Loucy (cell line): ENCODE data around the gene HOXC4.
A peak's percentile ranks its signal among the peaks of the same experiment; 100 is the strongest.

Experiments
- H2AFZ ChIP-seq: fragments of 200-600 bp; sonication (generic); 2 replicates; pipeline ENCODE4 v1.6.0; 2016; ENCODE audit warnings: antibody characterized with exemption, mild to moderate bottlenecking, low read length, moderate library complexity
- H3F3A ChIP-seq: fragments of 200-600 bp; 2 replicates; pipeline ENCODE4 v1.6.0; 2016; ENCODE audit warnings: antibody characterized with exemption, low read depth, mild to moderate bottlenecking
- H3K27me3 ChIP-seq: fragments of 200-600 bp; sonication (generic); 2 replicates; pipeline ENCODE4 v1.6.1; 2014; ENCODE audit warnings: low read length, mild to moderate bottlenecking; ENCODE audit not compliant: insufficient read depth, poor library complexity, severe bottlenecking
- H3K36me3 ChIP-seq: fragments of 200-600 bp; sonication (generic); 2 replicates; pipeline ENCODE4 v1.6.1; 2016; ENCODE audit warnings: low read length; ENCODE audit not compliant: insufficient read depth
- H3K4me1 ChIP-seq: fragments of 200-600 bp; sonication (generic); 2 replicates; pipeline ENCODE4 v1.5.1; 2014; ENCODE audit warnings: low read length, mild to moderate bottlenecking; ENCODE audit not compliant: insufficient read depth, poor library complexity, severe bottlenecking
- H3K4me2 ChIP-seq: fragments of 200-600 bp; sonication (generic); 2 replicates; pipeline ENCODE4 v1.6.0; 2014; ENCODE audit warnings: antibody characterized with exemption, low read length, low read depth, mild to moderate bottlenecking; ENCODE audit not compliant: poor library complexity, severe bottlenecking
- H3K4me3 ChIP-seq: fragments of 200-600 bp; sonication (generic); 2 replicates; pipeline ENCODE4 v1.5.1; 2014; ENCODE audit warnings: low read length, mild to moderate bottlenecking, mixed read lengths; ENCODE audit not compliant: poor library complexity, severe bottlenecking
- H3K79me2 ChIP-seq: fragments of 200-600 bp; sonication (generic); 2 replicates; pipeline ENCODE4 v1.6.1; 2014; ENCODE audit warnings: low read length; ENCODE audit not compliant: insufficient read depth
- H3K9ac ChIP-seq: fragments of 200-600 bp; sonication (generic); 2 replicates; pipeline ENCODE4 v1.6.0; 2014; ENCODE audit warnings: mild to moderate bottlenecking, low read depth, low read length, moderate library complexity; ENCODE audit not compliant: poor library complexity, severe bottlenecking
- H3K9me2 ChIP-seq: fragments of 200-600 bp; sonication (generic); replicated peaks from 2 replicates; pipeline ENCODE4 v1.6.1; 2016; ENCODE audit warnings: low read depth, low read length, mixed read lengths
- H3K9me3 ChIP-seq: fragments of 200-600 bp; sonication (generic); 2 replicates; pipeline ENCODE4 v1.6.1; 2014; ENCODE audit warnings: mild to moderate bottlenecking, antibody characterized with exemption, low read length, low read depth; ENCODE audit not compliant: insufficient read depth
- H4K20me1 ChIP-seq: fragments of 200-600 bp; sonication (generic); 2 replicates; pipeline ENCODE4 v1.6.0; 2014; ENCODE audit warnings: antibody characterized with exemption, low read length, mild to moderate bottlenecking; ENCODE audit not compliant: insufficient read depth, poor library complexity, severe bottlenecking
- CTCF ChIP-seq: fragments of 200-600 bp; sonication (generic); conservative IDR thresholded peaks from 2 replicates; pipeline ENCODE4 v1.5.1; 2014; ENCODE audit warnings: mild to moderate bottlenecking, antibody characterized with exemption, low read length
- EZH2phosphoT487 ChIP-seq: fragments of 200-600 bp; IDR thresholded peaks from 2 replicates; pipeline ENCODE4 v1.6.1; 2018; ENCODE audit warnings: antibody characterized with exemption, mild to moderate bottlenecking, moderate library complexity, borderline replicate concordance

Gene HOXC4

GRCh38 chr12:54053003-54053750, 458 bp upstream of the HOXC4 start:
- Histone ChIP-seq H3K36me3 (peaks cover 39% of the 10 kb centered on the region), H3K9me3 (no peaks in the 10 kb centered on the region), H3K79me2 (peaks cover 49% of the 10 kb centered on the region), H3K4me2 (peak overlapping the region; percentile 8), H3K27me3 (no peaks in the 10 kb centered on the region), H3K9ac (no peak overlapping the region), H4K20me1 (peaks cover 45% of the 10 kb centered on the region), H3F3A (no peaks in the 10 kb centered on the region), H3K4me3 (no peak overlapping the region), H3K4me1 (peaks cover 40% of the 10 kb centered on the region), H2AFZ (no peak overlapping the region), H3K9me2 (no peaks in the 10 kb centered on the region)
- TF ChIP-seq CTCF (no peak), EZH2phosphoT487 (no peak)

GRCh38 chr12:54054742-54055194, 1.1 kb downstream of the HOXC4 start:
- peaks cover 32% of the 10 kb centered on the region for H3K4me1 ChIP-seq
- no peak overlapping the region for H3K4me2 ChIP-seq
- peaks cover 34% of the 10 kb centered on the region; the same call in 1 of the 2 replicates for H3K79me2 ChIP-seq
- no peak overlapping the region for H3K9ac ChIP-seq
- H3K4me3 ChIP-seq = no peak overlapping the region
- H3K36me3 ChIP-seq = peaks cover 37% of the 10 kb centered on the region
- no peaks in the 10 kb centered on the region for H3K27me3 ChIP-seq
- H2AFZ ChIP-seq = no peak overlapping the region
- no peaks in the 10 kb centered on the region for H3K9me3 ChIP-seq
- H3F3A ChIP-seq = no peaks in the 10 kb centered on the region
- no peak for TF ChIP-seq EZH2phosphoT487
- H3K9me2 ChIP-seq = no peaks in the 10 kb centered on the region
- peaks cover 32% of the 10 kb centered on the region for H4K20me1 ChIP-seq

GRCh38 chr12:54055552-54055951, 1.9 kb downstream of the HOXC4 start:
- no peaks in the 10 kb centered on the region for H3K27me3 ChIP-seq
- TF ChIP-seq CTCF = no peak

GRCh38 chr12:54056110-54056509, 2.5 kb downstream of the HOXC4 start:
- Histone ChIP-seq H3K9ac (no peak overlapping the region), H3K4me3 (no peak overlapping the region), H3K79me2 (peaks cover 21% of the 10 kb centered on the region; the same call in 1 of the 2 replicates), H3K27me3 (no peaks in the 10 kb centered on the region), H3K36me3 (peaks cover 37% of the 10 kb centered on the region), H3F3A (no peaks in the 10 kb centered on the region), H4K20me1 (peaks cover 19% of the 10 kb centered on the region), H3K4me2 (no peak overlapping the region), H3K9me3 (no peaks in the 10 kb centered on the region), H3K4me1 (peaks cover 19% of the 10 kb centered on the region), H2AFZ (no peak overlapping the region), H3K9me2 (no peaks in the 10 kb centered on the region)
- TF ChIP-seq CTCF (no peak), EZH2phosphoT487 (no peak)

More at GRCh38 chr12:54055552-54055951, 1.9 kb downstream of the HOXC4 start:
- Histone ChIP-seq H3K4me2 (no peak overlapping the region), H4K20me1 (peaks cover 24% of the 10 kb centered on the region), H3K36me3 (peaks cover 37% of the 10 kb centered on the region), H3K4me3 (no peak overlapping the region), H2AFZ (no peak overlapping the region), H3F3A (no peaks in the 10 kb centered on the region), H3K79me2 (peaks cover 26% of the 10 kb centered on the region; the same call in 1 of the 2 replicates), H3K9me2 (no peaks in the 10 kb centered on the region), H3K4me1 (peaks cover 24% of the 10 kb centered on the region), H3K9ac (no peak overlapping the region), H3K9me3 (no peaks in the 10 kb centered on the region)
